Subcutaneous adipose tissue (tissue), 4 donors: Measurements from ENCODE around the gene ATRIP. TPM values are rescaled to one million over a fixed set of nuclear protein-coding genes. Genes with fewer than 3 reads are reported as not detected.

Source experiments
- total RNA-seq, 4 donors: library from RNA; depleted of rRNA; stranded (reverse); fragments of >200 nt; gene quantifications; one replicate each; pipeline ENCODE4 v1.1.0, GENCODE V29; 2016
- TF ChIP-seq, protein P1 (sequence below): fragments of 450-650 bp; IDR thresholded peaks from one replicate; pipeline ENCODE4 v1.5.1; 2016; ENCODE audit warnings: low read depth, mild to moderate bottlenecking, control low read depth, antibody characterized with exemption, moderate library complexity

ATRIP gene
- total RNA-seq, 4 donors from 2014 or later, result 4.1 to 10.7 (median 6.0) TPM

DNA sequence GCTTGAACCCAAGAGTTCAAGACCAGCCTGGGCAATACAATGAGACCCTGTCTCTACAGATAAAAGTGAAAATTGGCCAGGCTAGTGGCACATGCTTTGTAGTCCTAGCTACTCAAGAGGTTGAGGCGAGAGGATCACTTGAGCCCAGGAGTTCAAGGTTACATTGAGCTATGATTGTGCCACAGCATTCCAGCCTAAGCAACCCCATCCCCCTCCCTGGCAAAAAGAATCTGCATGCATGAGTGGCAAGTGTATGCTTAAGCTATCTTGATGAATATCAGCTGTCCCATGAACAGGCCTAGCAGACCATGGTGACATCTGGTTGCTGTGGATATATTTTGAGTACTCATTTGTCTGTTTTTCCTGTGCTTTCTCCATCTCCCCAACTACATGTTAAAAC, 4.7 kb downstream of the ATRIP start:
- TF ChIP-seq, protein P1, sequence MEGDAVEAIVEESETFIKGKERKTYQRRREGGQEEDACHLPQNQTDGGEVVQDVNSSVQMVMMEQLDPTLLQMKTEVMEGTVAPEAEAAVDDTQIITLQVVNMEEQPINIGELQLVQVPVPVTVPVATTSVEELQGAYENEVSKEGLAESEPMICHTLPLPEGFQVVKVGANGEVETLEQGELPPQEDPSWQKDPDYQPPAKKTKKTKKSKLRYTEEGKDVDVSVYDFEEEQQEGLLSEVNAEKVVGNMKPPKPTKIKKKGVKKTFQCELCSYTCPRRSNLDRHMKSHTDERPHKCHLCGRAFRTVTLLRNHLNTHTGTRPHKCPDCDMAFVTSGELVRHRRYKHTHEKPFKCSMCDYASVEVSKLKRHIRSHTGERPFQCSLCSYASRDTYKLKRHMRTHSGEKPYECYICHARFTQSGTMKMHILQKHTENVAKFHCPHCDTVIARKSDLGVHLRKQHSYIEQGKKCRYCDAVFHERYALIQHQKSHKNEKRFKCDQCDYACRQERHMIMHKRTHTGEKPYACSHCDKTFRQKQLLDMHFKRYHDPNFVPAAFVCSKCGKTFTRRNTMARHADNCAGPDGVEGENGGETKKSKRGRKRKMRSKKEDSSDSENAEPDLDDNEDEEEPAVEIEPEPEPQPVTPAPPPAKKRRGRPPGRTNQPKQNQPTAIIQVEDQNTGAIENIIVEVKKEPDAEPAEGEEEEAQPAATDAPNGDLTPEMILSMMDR, result no peak

GRCh38 chr3:48456456-48456855, 9.9 kb downstream of the ATRIP start:
- TF ChIP-seq, protein P1, result no peak

GRCh38 chr3:48459331-48459730, 12.8 kb downstream of the ATRIP start:
- TF ChIP-seq, protein P1, result no peak

DNA sequence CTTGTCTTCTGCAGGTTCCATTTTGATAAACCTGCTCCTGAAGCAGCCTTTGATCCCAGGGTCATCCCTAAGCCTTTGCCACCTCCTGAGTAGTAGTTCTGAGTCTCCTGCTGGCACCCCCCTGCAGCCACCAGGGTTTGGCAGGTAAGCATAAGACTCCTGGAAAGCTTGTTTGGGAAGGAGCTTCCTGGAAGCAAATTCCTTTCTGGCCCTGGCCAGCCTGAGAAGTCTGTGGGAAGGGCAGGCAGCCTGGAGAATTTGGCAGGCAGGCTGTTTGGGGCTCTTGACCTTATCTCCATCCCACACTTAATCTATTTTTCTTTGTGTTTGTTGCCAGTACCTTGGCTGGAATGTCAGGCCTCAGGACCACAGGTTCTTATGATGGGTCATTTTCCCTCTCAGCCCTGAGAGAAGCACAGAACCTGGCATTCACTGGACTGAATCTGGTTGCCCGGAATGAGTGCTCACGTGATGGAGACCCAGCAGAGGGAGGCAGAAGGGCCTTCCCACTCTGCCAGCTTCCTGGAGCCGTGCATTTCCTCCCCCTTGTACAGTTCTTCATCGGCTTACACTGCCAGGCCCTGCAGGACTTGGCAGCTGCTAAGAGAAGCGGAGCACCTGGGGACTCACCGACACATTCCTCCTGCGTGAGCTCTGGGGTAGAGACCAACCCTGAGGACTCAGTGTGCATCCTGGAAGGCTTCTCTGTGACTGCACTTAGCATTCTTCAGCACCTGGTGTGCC, 13.4 kb downstream of the ATRIP start:
- TF ChIP-seq, protein P1, result no peak

DNA sequence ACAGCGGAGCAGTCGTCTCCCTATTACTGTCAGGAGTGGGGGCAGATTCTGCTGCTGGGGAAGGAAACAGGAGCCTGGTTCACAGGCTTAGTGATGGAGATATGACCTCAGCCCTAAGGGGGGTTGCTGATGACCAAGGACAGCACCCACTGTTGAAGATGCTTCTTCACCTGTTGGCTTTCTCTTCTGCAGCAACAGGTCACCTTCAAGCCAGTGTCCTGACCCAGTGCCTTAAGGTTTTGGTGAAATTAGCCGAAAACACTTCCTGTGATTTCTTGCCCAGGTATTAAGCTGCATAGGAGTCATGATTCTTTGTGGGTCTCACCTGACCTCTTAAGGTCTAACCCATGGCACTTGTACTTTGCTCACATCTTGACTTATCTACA, 14.0 kb downstream of the ATRIP start:
- TF ChIP-seq, protein P1, result no peak

DNA sequence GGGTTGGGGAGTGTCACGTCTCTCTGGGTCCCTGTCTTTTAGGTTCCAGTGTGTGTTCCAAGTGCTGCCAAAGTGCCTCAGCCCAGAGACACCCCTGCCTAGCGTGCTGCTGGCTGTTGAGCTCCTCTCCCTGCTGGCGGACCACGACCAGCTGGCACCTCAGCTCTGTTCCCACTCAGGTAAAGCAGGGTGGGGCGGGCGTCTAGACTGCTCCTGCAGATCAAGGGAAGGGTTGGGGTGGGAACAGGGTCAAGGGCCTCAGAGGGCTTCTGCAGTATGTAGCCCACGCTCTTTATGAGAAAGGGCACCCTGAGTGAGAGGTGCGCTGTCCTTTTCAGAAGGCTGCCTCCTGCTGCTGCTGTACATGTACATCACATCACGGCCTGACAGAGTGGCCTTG, 17.2 kb downstream of the ATRIP start:
- TF ChIP-seq, protein P1, result no peak

DNA sequence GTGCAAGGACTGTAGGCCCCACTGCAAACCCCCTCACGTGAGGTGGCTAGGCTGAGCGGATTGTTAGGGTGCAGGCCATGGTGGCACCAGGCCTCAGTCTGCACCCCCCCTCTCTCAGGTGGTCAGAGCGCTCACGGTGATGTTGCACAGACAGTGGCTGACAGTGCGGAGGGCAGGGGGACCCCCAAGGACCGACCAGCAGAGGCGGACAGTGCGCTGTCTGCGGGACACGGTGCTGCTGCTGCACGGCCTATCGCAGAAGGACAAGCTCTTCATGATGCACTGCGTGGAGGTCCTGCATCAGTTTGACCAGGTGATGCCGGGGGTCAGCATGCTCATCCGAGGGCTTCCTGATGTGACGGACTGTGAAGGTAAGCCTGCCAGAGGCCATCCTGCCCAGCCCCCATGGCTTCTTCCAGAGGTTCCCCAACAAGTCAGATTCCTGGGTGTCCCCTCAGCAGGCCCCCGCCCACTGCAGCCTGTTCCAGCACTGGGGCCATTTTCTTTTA, 18.2 kb downstream of the ATRIP start:
- TF ChIP-seq, protein P1, result no peak
